Measurements from ENCODE around the gene C1GALT1. TPM values are rescaled to one million over a fixed set of nuclear protein-coding genes. Genes with fewer than 3 reads are reported as not detected.

Gene C1GALT1
- total and polyA plus RNA-seq, 2 experiments from 2014 or later, result 38.7 to 71.8 TPM

GRCh38 chr7:7210475-7211237 is 28.3 kb downstream of the C1GALT1 start:
- Histone ChIP-seq H2AFZ (no peak overlapping the region), H3K79me2 (peaks cover 59% of the 10 kb centered on the region), H3K36me3 (replicated peaks; ENCODE audit: insufficient read depth, low read depth) (no peaks in the 10 kb centered on the region), H3K4me3 (no peak overlapping the region), H3K9me3 (ENCODE audit: low read depth) (no peaks in the 10 kb centered on the region), H3K27ac (no peak overlapping the region), H3K4me2 (no peak overlapping the region), H4K20me1 (ENCODE audit: insufficient read depth, poor library complexity, severe bottlenecking) (no peaks in the 10 kb centered on the region), H3K4me1 (ENCODE audit: insufficient read depth) (no peaks in the 10 kb centered on the region), H3K9me2 (replicated peaks; ENCODE audit: insufficient read depth) (no peaks in the 10 kb centered on the region), H3K27me3 (no peaks in the 10 kb centered on the region)
- no peak for DNase-seq (ENCODE audit: low spot score)
- TF ChIP-seq EZH2 (IDR thresholded peaks at IDR 0.05; ENCODE audit: borderline replicate concordance) (no peak), CTCF (IDR thresholded peaks at IDR 0.05; ENCODE audit: poor library complexity) (no peak), EZH2phosphoT487 (IDR thresholded peaks at IDR 0.05; ENCODE audit: low read depth, severe bottlenecking, unreplicated experiment) (no peak)
- 73% methylated on average over 12 of the region's 12 CpGs for WGBS (ENCODE audit: low lambda C conversion rate, missing lambda C conversion rate)

GRCh38 chr7:7212612-7213011 is 30.3 kb downstream of the C1GALT1 start:
- no peaks in the 10 kb centered on the region for H3K9me2 ChIP-seq (replicated peaks; ENCODE audit: insufficient read depth)
- no peak overlapping the region for H3K4me2 ChIP-seq
- no peak overlapping the region for H3K4me3 ChIP-seq
- H3K36me3 ChIP-seq (replicated peaks; ENCODE audit: insufficient read depth, low read depth), result no peaks in the 10 kb centered on the region
- no peak overlapping the region for H3K27ac ChIP-seq
- no peak overlapping the region for H2AFZ ChIP-seq
- no peaks in the 10 kb centered on the region for H3K4me1 ChIP-seq (ENCODE audit: insufficient read depth)
- peaks cover 44% of the 10 kb centered on the region for H3K79me2 ChIP-seq
- peak; percentile 13 for DNase-seq (ENCODE audit: low spot score)
- H3K9me3 ChIP-seq (ENCODE audit: low read depth), result no peaks in the 10 kb centered on the region
- WGBS (ENCODE audit: low lambda C conversion rate, missing lambda C conversion rate), result 77% methylated on average over 2 of the region's 2 CpGs
- H3K27me3 ChIP-seq, result no peaks in the 10 kb centered on the region
- TF ChIP-seq EZH2phosphoT487 (IDR thresholded peaks at IDR 0.05; ENCODE audit: low read depth, severe bottlenecking, unreplicated experiment) (no peak), CTCF (IDR thresholded peaks at IDR 0.05; ENCODE audit: poor library complexity) (no peak), EZH2 (IDR thresholded peaks at IDR 0.05; ENCODE audit: borderline replicate concordance) (no peak)
- no peaks in the 10 kb centered on the region for H4K20me1 ChIP-seq (ENCODE audit: insufficient read depth, poor library complexity, severe bottlenecking)

- Histone ChIP-seq H3K4me2 (no peak overlapping the region), H3K4me1 (ENCODE audit: insufficient read depth) (no peaks in the 10 kb centered on the region), H3K27ac (no peak overlapping the region), H4K20me1 (ENCODE audit: insufficient read depth, poor library complexity, severe bottlenecking) (no peaks in the 10 kb centered on the region), H3K9me3 (ENCODE audit: low read depth) (no peaks in the 10 kb centered on the region), H3K79me2 (peaks cover 23% of the 10 kb centered on the region), H3K4me3 (no peak overlapping the region), H3K36me3 (replicated peaks; ENCODE audit: insufficient read depth, low read depth) (no peaks in the 10 kb centered on the region), H3K9me2 (replicated peaks; ENCODE audit: insufficient read depth) (no peaks in the 10 kb centered on the region), H3K27me3 (no peaks in the 10 kb centered on the region), H2AFZ (no peak overlapping the region)
- TF ChIP-seq CTCF (IDR thresholded peaks at IDR 0.05; ENCODE audit: poor library complexity), result no peak
- TF ChIP-seq EZH2phosphoT487 (IDR thresholded peaks at IDR 0.05; ENCODE audit: low read depth, severe bottlenecking, unreplicated experiment), result no peak
- no peak for TF ChIP-seq EZH2 (IDR thresholded peaks at IDR 0.05; ENCODE audit: borderline replicate concordance)
- no peak for DNase-seq (ENCODE audit: low spot score)
- 96% methylated on average over 13 of the region's 13 CpGs for WGBS (ENCODE audit: low lambda C conversion rate, missing lambda C conversion rate)
Observed at GRCh38 chr7:7214398-7215347, 32.3 kb downstream of the C1GALT1 start.

All from hepatocyte (in vitro differentiated cells).